Fibroblast of lung (primary cell): Measurements from ENCODE around the gene TLCD3B. TPM values are rescaled to one million over a fixed set of nuclear protein-coding genes. Genes with fewer than 3 reads are reported as not detected.

Experiments used
- DNase-seq, 2 donors: peaks; one replicate each; pipeline versions ENCODE4 v3.0.0 to v3.0.0-alpha.2; 2010; ENCODE audit warnings: low read depth in 2 of 2
- H2AFZ ChIP-seq: 2 replicates; pipeline ENCODE4 v1.5.1; 2012; ENCODE audit warnings: low read length, control low read depth, inconsistent platforms
- H3K27ac ChIP-seq: 2 replicates; pipeline ENCODE4 v1.5.1; 2011; ENCODE audit warnings: low read length, control low read depth; ENCODE audit not compliant: insufficient read depth
- H3K27me3 ChIP-seq: 2 replicates; pipeline ENCODE4 v1.5.1; 2011; ENCODE audit warnings: mild to moderate bottlenecking, low read length; ENCODE audit not compliant: control insufficient read depth, insufficient read depth
- H3K36me3 ChIP-seq: 2 replicates; pipeline ENCODE4 v1.5.1; 2011; ENCODE audit warnings: low read length; ENCODE audit not compliant: control insufficient read depth, insufficient read depth
- H3K4me1 ChIP-seq: 2 replicates; pipeline ENCODE4 v1.5.1; 2011; ENCODE audit warnings: low read length; ENCODE audit not compliant: control insufficient read depth, insufficient read depth; ENCODE audit errors: extremely low read depth
- H3K4me2 ChIP-seq: 2 replicates; pipeline ENCODE4 v1.5.1; 2011; ENCODE audit warnings: low read length, control low read depth; ENCODE audit not compliant: insufficient read depth; ENCODE audit errors: extremely low read depth
- H3K4me3 ChIP-seq, 4 experiments: fragments of 200-600 bp in 1 of 4; sonication (generic) in 1 of 4; replicated peaks in 1 of 4; 2 replicates each; pipeline ENCODE4 v1.5.1; 2011 to 2016; ENCODE audit warnings: low read length in 4 of 4, low read depth in 3 of 4, mild to moderate bottlenecking in 3 of 4, control low read depth in 2 of 4, inconsistent platforms in 1 of 4, mixed read lengths in 1 of 4; ENCODE audit not compliant: insufficient read depth in 1 of 4; ENCODE audit errors: control extremely low read depth in 1 of 4
- H3K79me2 ChIP-seq: 2 replicates; pipeline ENCODE4 v1.5.1; 2012; ENCODE audit warnings: mild to moderate bottlenecking, low read length, inconsistent platforms; ENCODE audit not compliant: control insufficient read depth, insufficient read depth
- H3K9ac ChIP-seq: 2 replicates; pipeline ENCODE4 v1.5.1; 2011; ENCODE audit warnings: mild to moderate bottlenecking, low read length, control low read depth; ENCODE audit not compliant: insufficient read depth
- H3K9me3 ChIP-seq: 2 replicates; pipeline ENCODE4 v1.5.1; 2012; ENCODE audit warnings: low read depth, low read length; ENCODE audit not compliant: control insufficient read depth, insufficient read depth
- H4K20me1 ChIP-seq: 2 replicates; pipeline ENCODE4 v1.5.1; 2011; ENCODE audit warnings: low read length; ENCODE audit not compliant: control insufficient read depth, insufficient read depth; ENCODE audit errors: extremely low read depth
- EZH2 ChIP-seq: IDR thresholded peaks from 2 replicates; pipeline ENCODE4 v1.5.1; 2012; ENCODE audit warnings: low read length, control low read depth, mild to moderate bottlenecking; ENCODE audit errors: missing control alignments
- polyA plus RNA-seq, 2 donors: library from polyadenylated mRNA; depleted of rRNA in 1 of 2; stranded (reverse) in 1 of 2; unstranded in 1 of 2; fragments of >200 nt; gene quantifications; 2 replicates each; pipeline ENCODE4 v1.2.1, GENCODE V29; 2011 to 2012; ENCODE audit warnings: missing spikeins in 1 of 2
- total RNA-seq: library from RNA; depleted of rRNA; stranded (reverse); fragments of >200 nt; gene quantifications from 2 replicates; pipeline ENCODE4 v1.2.1, GENCODE V29; 2014
- TF ChIP-seq, protein P1 (sequence below), 2 donors: IDR thresholded peaks in 1 of 2; conservative IDR thresholded peaks in 1 of 2; 1 replicate in 1 of 2; 2 replicates in 1 of 2; pipeline ENCODE4 v1.5.1; 2011 to 2012; ENCODE audit warnings: low read length in 2 of 2, control low read depth in 1 of 2, inconsistent platforms in 1 of 2, low read depth in 1 of 2, mild to moderate bottlenecking in 1 of 2

Gene TLCD3B
- total and polyA plus RNA-seq, 2 donors (not counting 1 experiment from before 2014, with no cell fraction given): not detected

DNA sequence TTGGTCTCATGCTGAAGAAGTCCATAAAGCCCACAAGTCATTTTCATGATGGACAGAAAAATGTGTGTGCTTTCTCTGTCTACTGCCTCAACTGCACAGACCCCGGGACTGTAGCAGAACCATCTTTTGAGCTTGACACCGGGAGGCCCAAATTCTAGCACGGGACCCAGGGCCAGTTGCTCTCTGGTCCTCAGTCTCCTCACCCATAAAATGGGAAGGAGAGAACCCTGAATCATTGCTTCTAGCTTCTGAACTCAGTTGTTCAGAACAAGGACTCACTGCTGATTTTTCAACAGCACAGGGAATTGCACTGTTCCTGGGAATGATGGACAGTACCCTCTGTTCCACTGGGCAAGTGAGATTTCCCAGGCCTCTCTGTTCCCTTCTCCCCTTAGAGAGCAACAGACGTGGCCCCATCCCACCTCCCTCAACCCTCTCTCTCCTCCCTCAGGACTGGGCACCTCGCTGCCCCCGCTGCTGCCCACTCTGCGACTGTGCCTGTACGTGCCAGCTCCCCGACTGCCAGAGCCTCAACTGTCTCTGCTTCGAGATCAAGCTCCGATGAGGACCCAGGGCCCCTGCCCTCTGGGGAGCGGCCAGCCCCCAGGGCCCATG is 32.3 kb upstream of the TLCD3B start:
- Histone ChIP-seq H3K4me2 (peak overlapping the region; percentile 92), H2AFZ (peak overlapping the region; percentile 74), H3K4me1 (peaks cover 22% of the 10 kb centered on the region), H3K27me3 (no peaks in the 10 kb centered on the region), H3K4me3 (peak overlapping the region in 1 of 4 experiments; percentile 56), H3K27ac (peak overlapping the region; percentile 99), H3K36me3 (peaks cover 11% of the 10 kb centered on the region), H3K9ac (peak overlapping the region; percentile 98), H3K79me2 (peaks cover 27% of the 10 kb centered on the region), H3K9me3 (no peaks in the 10 kb centered on the region), H4K20me1 (no peaks in the 10 kb centered on the region)
- no peak for TF ChIP-seq EZH2
- TF ChIP-seq, protein P1, sequence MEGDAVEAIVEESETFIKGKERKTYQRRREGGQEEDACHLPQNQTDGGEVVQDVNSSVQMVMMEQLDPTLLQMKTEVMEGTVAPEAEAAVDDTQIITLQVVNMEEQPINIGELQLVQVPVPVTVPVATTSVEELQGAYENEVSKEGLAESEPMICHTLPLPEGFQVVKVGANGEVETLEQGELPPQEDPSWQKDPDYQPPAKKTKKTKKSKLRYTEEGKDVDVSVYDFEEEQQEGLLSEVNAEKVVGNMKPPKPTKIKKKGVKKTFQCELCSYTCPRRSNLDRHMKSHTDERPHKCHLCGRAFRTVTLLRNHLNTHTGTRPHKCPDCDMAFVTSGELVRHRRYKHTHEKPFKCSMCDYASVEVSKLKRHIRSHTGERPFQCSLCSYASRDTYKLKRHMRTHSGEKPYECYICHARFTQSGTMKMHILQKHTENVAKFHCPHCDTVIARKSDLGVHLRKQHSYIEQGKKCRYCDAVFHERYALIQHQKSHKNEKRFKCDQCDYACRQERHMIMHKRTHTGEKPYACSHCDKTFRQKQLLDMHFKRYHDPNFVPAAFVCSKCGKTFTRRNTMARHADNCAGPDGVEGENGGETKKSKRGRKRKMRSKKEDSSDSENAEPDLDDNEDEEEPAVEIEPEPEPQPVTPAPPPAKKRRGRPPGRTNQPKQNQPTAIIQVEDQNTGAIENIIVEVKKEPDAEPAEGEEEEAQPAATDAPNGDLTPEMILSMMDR (conservative IDR thresholded peaks at IDR 0.05 in 1 of 2, IDR thresholded peaks at IDR 0.05 in 1 of 2; ENCODE audit: low read depth in 1 of 2, low read length in 2 of 2): no peak
- no peak for DNase-seq

DNA sequence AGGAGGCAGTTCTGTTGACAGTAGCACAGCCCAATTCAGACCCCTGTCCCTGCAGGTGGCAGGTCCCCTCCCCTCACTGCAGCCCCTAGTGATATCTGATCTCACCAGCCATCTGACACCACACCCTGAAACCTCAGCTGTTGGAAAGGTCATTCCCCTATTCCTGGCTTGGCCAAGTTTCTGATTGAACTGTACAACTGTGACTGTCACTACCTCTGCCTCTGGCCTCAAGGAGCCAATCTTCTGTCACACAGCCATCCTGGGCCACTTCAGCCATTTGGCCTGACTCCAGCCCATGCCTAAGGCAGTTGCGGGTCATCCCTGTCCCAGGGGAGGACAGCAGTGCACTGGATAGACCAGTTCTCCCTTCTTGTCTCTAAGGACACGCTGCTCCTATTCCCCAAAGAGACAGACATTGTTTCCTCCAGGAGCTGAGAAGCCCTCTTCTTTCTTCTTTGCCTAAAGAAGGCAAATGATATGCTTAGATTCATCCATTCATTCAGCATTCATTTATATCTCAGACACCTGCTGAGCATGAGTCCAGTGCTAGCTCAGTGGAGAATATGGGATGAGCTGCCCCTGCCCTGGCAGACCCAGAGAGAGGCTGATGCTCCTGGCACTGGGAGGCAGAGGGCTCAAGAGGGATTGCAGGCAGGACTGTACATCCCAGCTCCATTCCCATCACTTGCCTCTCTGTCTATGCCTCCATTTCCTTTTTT is 29.9 kb upstream of the TLCD3B start:
- Histone ChIP-seq H3K4me3 (no peak overlapping the region), H3K36me3 (no peaks in the 10 kb centered on the region), H2AFZ (no peak overlapping the region), H3K4me2 (no peak overlapping the region), H3K9ac (no peak overlapping the region), H3K27ac (no peak overlapping the region), H3K4me1 (peaks cover 16% of the 10 kb centered on the region), H3K9me3 (no peaks in the 10 kb centered on the region), H3K27me3 (no peaks in the 10 kb centered on the region), H3K79me2 (peaks cover 4% of the 10 kb centered on the region), H4K20me1 (no peaks in the 10 kb centered on the region)
- TF ChIP-seq, protein P1 (conservative IDR thresholded peaks at IDR 0.05 in 1 of 2, IDR thresholded peaks at IDR 0.05 in 1 of 2; ENCODE audit: low read depth in 1 of 2, low read length in 2 of 2): no peak
- no peak for TF ChIP-seq EZH2
- DNase-seq: no peak

GRCh38 chr16:30060346-30060745 is 29.3 kb upstream of the TLCD3B start:
- no peaks in the 10 kb centered on the region for H3K27me3 ChIP-seq
- H3K4me1 ChIP-seq: peaks cover 16% of the 10 kb centered on the region
- H3K4me2 ChIP-seq: no peak overlapping the region
- no peaks in the 10 kb centered on the region for H3K79me2 ChIP-seq
- no peak overlapping the region for H3K27ac ChIP-seq
- no peaks in the 10 kb centered on the region for H3K9me3 ChIP-seq
- no peak overlapping the region for H3K4me3 ChIP-seq
- H3K9ac ChIP-seq: no peak overlapping the region
- peaks cover under 1% of the 10 kb centered on the region for H3K36me3 ChIP-seq
- H4K20me1 ChIP-seq: no peaks in the 10 kb centered on the region
- no peak for TF ChIP-seq EZH2
- TF ChIP-seq, protein P1 (conservative IDR thresholded peaks at IDR 0.05 in 1 of 2, IDR thresholded peaks at IDR 0.05 in 1 of 2; ENCODE audit: low read depth in 1 of 2, low read length in 2 of 2): no peak
- H2AFZ ChIP-seq: no peak overlapping the region
- peak in 1 of 2 donors; percentile 52 for DNase-seq
